K562 (cell line): ENCODE results near the gene ATG4C. TPM values are rescaled to one million over a fixed set of nuclear protein-coding genes. Genes with fewer than 3 reads are reported as not detected.

ENCODE experiments used
- ATAC-seq: fragments of 200-7000 bp; cut with Tn5 transposase; 3 replicates; pipeline ENCODE4 v1.9.1; 2020; ENCODE audit warnings: moderate library complexity
- BruUV-seq: library from RNA; stranded (reverse); fragments of 400-500 nt; replicated peaks from 2 replicates; lab custom pipeline; 2021; lab: Mats Ljungman, UMichigan
- CTCF ChIA-PET: fragments of 300-600 bp; formaldehyde crosslinking; extraction: SDS; loops from one replicate; lab custom pipeline; 2021; ENCODE audit warnings: low intra/inter-chr PET ratio; lab: Yijun Ruan, JAX
- POLR2A ChIA-PET: fragments of 300-600, 350-650 bp; sonication (Branson Sonifier 250); formaldehyde crosslinking; extraction: SDS; loops from one replicate; lab custom pipeline; 2021; ENCODE audit warnings: antibody characterized with exemption, inconsistent platforms; lab: Yijun Ruan, JAX
- DNase-seq, 4 experiments: peaks; one replicate each; pipeline versions ENCODE4 v3.0.0 to v3.0.0-alpha.2; 2011 to 2018; ENCODE audit warnings: low spot score in 3 of 4, mixed read lengths in 3 of 4; ENCODE audit errors: extremely low read depth in 1 of 4
- FAIRE-seq: peaks from 2 replicates; lab custom pipeline; 2011; peaks lifted over from hg19 to GRCh38; lab: Jason Lieb, UNC
- H2AFZ ChIP-seq: 2 replicates; pipeline ENCODE4 v1.6.0; 2011; ENCODE audit warnings: low read depth, low read length, control low read depth, inconsistent platforms
- H3K27ac ChIP-seq: fragments of 200-600 bp; 3 replicates; pipeline ENCODE4 v1.8.0; 2011; ENCODE audit warnings: low read depth, mild to moderate bottlenecking, control low read depth, inconsistent platforms, low read length, moderate library complexity, mixed read lengths; ENCODE audit errors: extremely low read depth
- H3K27me3 ChIP-seq, 2 experiments: fragments of 300-600 bp in 1 of 2; 2 replicates in 1 of 2; 3 replicates in 1 of 2; pipeline versions ENCODE4 v1.6.0 to v1.8.0; 2011; ENCODE audit warnings: inconsistent platforms in 2 of 2, low read length in 2 of 2, mild to moderate bottlenecking in 1 of 2, mixed read lengths in 1 of 2, moderate library complexity in 1 of 2; ENCODE audit not compliant: control insufficient read depth in 2 of 2, insufficient read depth in 2 of 2
- H3K36me3 ChIP-seq: fragments of 300-600 bp; 3 replicates; pipeline ENCODE4 v1.8.0; 2011; ENCODE audit warnings: mild to moderate bottlenecking, low read length, inconsistent platforms; ENCODE audit not compliant: control insufficient read depth, insufficient read depth
- H3K4me1 ChIP-seq, 2 experiments: fragments of 200-600 bp in 1 of 2; replicated peaks in 1 of 2; 2 replicates in 1 of 2; 3 replicates in 1 of 2; pipeline versions ENCODE4 v1.5.1 to v1.8.0; 2011; ENCODE audit warnings: inconsistent platforms in 2 of 2, low read length in 2 of 2, mild to moderate bottlenecking in 1 of 2, mixed read lengths in 1 of 2, moderate library complexity in 1 of 2; ENCODE audit not compliant: control insufficient read depth in 2 of 2, insufficient read depth in 2 of 2
- H3K4me2 ChIP-seq: 2 replicates; pipeline ENCODE4 v1.6.1; 2011; ENCODE audit warnings: low read length, control low read depth, inconsistent platforms, mixed read lengths; ENCODE audit not compliant: insufficient read depth
- H3K4me3 ChIP-seq: fragments of 200-600 bp; sonication (generic), shearing (Covaris generic); 2 replicates; pipeline ENCODE4 v1.5.1; 2016; ENCODE audit warnings: control low read depth, inconsistent platforms
- H3K79me2 ChIP-seq: fragments of 200-600 bp; 3 replicates; pipeline ENCODE4 v1.8.0; 2011; ENCODE audit warnings: low read length, inconsistent platforms; ENCODE audit not compliant: control insufficient read depth, insufficient read depth
- H3K9ac ChIP-seq, 2 experiments: 2 replicates each; pipeline versions ENCODE4 v1.6.0 to v1.6.1; 2011; ENCODE audit warnings: low read depth in 2 of 2, low read length in 2 of 2, control low read depth in 1 of 2, inconsistent platforms in 1 of 2, mild to moderate bottlenecking in 1 of 2, mixed read lengths in 1 of 2; ENCODE audit not compliant: insufficient read depth in 1 of 2
- H3K9me1 ChIP-seq: one replicate; pipeline ENCODE4 v1.6.0; 2011; ENCODE audit warnings: inconsistent platforms, mild to moderate bottlenecking, low read length, moderate library complexity; ENCODE audit not compliant: control insufficient read depth, insufficient read depth
- H3K9me3 ChIP-seq: replicated peaks from 2 replicates; pipeline ENCODE4 v1.5.1; 2011; ENCODE audit warnings: low read depth, low read length, inconsistent platforms; ENCODE audit not compliant: control insufficient read depth, insufficient read depth
- H4K20me1 ChIP-seq: replicated peaks from 2 replicates; pipeline ENCODE4 v1.6.1; 2011; ENCODE audit warnings: low read length, inconsistent platforms, mixed read lengths; ENCODE audit not compliant: control insufficient read depth, insufficient read depth
- BACH1 ChIP-seq: fragments of 200-800 bp; sonication (Bioruptor generic); IDR thresholded peaks from 2 replicates; pipeline ENCODE4 v1.6.1; 2016; ENCODE audit warnings: missing genetic modification characterization, missing compliant biosample characterization
- FOXA3 ChIP-seq, 2 experiments: fragments of 450-650 bp in 1 of 2; sonication (generic) in 1 of 2; formaldehyde crosslinking; IDR thresholded peaks in 1 of 2; conservative IDR thresholded peaks in 1 of 2; 2 replicates each; pipeline versions ENCODE4 v1.4.0 to v1.8.0; 2020 to 2022; ENCODE audit warnings: mild to moderate bottlenecking in 2 of 2, missing genetic modification reagents in 1 of 2
- GTF2A2 ChIP-seq: IDR thresholded peaks from 2 replicates; pipeline ENCODE4 v1.6.1; 2016; ENCODE audit warnings: mild to moderate bottlenecking, missing genetic modification characterization, missing compliant biosample characterization
- HIVEP1 ChIP-seq: fragments of 250-450 bp; sonication (Bioruptor Pico); IDR thresholded peaks from 2 replicates; pipeline ENCODE4 v1.4.0; 2020; ENCODE audit warnings: mild to moderate bottlenecking
- ILF3 ChIP-seq: fragments of 450-650 bp; IDR thresholded peaks from 2 replicates; pipeline ENCODE4 v1.6.1; 2018; ENCODE audit warnings: antibody characterized with exemption, mild to moderate bottlenecking, moderate library complexity, borderline replicate concordance
- KLF13 ChIP-seq: fragments of 450-650 bp; IDR thresholded peaks from 2 replicates; pipeline ENCODE4 v1.6.1; 2016; ENCODE audit warnings: missing genetic modification characterization, low read depth, mild to moderate bottlenecking, missing compliant biosample characterization, moderate library complexity, borderline replicate concordance
- PHB ChIP-seq: fragments of 250-450 bp; sonication (Bioruptor Pico); IDR thresholded peaks from 2 replicates; pipeline ENCODE4 v1.5.0; 2021
- RUNX1 ChIP-seq: sonication (generic); IDR thresholded peaks from 2 replicates; pipeline ENCODE4 v1.6.1; 2016; ENCODE audit warnings: antibody characterized with exemption, low read depth
- ZFP30 ChIP-seq: fragments of 250-450 bp; sonication (Bioruptor Pico); IDR thresholded peaks from 2 replicates; pipeline ENCODE4 v1.8.0; 2022; ENCODE audit warnings: moderate library complexity, mild to moderate bottlenecking, inconsistent platforms, borderline replicate concordance
- ZNF57 ChIP-seq: fragments of 450-650 bp; formaldehyde crosslinking; IDR thresholded peaks from 2 replicates; pipeline ENCODE4 v1.4.0; 2020; ENCODE audit warnings: mild to moderate bottlenecking, moderate library complexity
- in situ Hi-C: fragments of 300-500 bp; cut with MboI; formaldehyde crosslinking; loops from 4 replicates; pipeline ENCODE4 v1.15.0; 2018; ENCODE audit warnings: inconsistent platforms, mixed read lengths
- intact Hi-C: fragments of 100-400 bp; cut with micrococcal nuclease; formaldehyde crosslinking; loops from 2 replicates; pipeline ENCODE4 v1.14.2; 2022
- polyA plus RNA-seq, 8 experiments: library from polyadenylated mRNA; depleted of rRNA in 4 of 8; stranded (reverse) in 5 of 8; unstranded in 3 of 8; fragments of >200 nt; fragmentation: Nextera tagmentation in 2 of 8; fragmentation: Illumina TruSeq in 1 of 8; extraction: Ambion mirVana in 2 of 8; extraction: Trizol in 1 of 8; gene quantifications; 2 replicates each; pipeline versions ENCODE4 v1.2.1 to v1.2.3, GENCODE V29; 2011 to 2014; ENCODE audit warnings: inconsistent platforms in 1 of 8, missing spikeins in 1 of 8
- total RNA-seq, 7 experiments: library from RNA; depleted of rRNA in 6 of 7; stranded (reverse); fragments of >200 nt in 6 of 7; fragmentation: Illumina TruSeq in 2 of 7; extraction: Trizol in 2 of 7; gene quantifications; 2 replicates each; pipeline versions ENCODE4 v1.2.1 to v1.2.3, GENCODE V29; 2011 to 2021; ENCODE audit warnings: low replicate concordance in 1 of 7
- TF ChIP-seq, protein P1 (sequence below): sonication (generic); formaldehyde crosslinking; IDR thresholded peaks from 2 replicates; pipeline ENCODE4 v1.8.0; 2023; ENCODE audit warnings: mild to moderate bottlenecking, missing genetic modification reagents
- TF ChIP-seq, protein P2 (sequence below): fragments of 450-650 bp; formaldehyde crosslinking; IDR thresholded peaks from 2 replicates; pipeline ENCODE4 v1.4.0; 2020; ENCODE audit warnings: mild to moderate bottlenecking, moderate library complexity

ATG4C gene
- total and polyA plus RNA-seq, 9 of the 15 experiments (the other 6 are each of a cell fraction or from before 2014, with no cell fraction given), result 7.6 to 35.8 (median 16.1) TPM

DNA sequence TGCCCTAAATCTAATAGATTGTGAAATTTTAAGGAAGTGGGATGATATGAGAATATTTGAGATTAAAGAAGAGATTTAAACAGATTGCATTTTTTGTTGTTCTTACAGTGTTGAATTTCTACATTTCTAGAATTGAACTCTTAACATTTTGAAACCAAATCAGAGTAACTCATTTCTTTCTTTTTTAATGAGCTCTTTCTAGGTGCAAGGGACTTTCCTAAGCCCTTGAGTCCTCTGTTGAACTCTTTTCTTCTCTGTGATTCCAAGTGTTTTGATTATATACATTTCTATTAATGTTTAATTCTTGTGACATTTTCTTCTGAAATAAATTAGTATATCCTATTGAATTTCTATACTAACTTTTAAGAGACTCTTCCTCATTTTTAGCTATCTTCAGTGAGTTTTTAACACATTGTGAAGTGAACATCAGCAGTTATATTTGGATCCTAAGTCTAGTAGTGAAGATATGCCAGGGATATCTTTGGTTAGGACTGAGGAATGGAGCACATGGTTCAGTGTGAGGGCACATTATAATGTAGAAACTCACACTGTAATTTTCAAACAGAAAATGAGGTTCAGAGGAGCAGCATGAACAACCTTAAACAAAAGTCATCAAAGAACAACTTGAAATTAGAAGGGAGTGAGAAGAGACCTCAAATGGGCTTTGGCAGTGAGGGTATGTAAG is 53.1 kb downstream of the ATG4C start:
- Histone ChIP-seq H3K9me1 (no peaks in the 10 kb centered on the region), H4K20me1 (no peaks in the 10 kb centered on the region), H3K4me3 (no peak overlapping the region), H3K36me3 (peaks cover 10% of the 10 kb centered on the region; the same call in 1 of the 3 replicates), H3K4me2 (no peak overlapping the region), H3K9ac (no peak overlapping the region), H3K27ac (no peak overlapping the region), H3K79me2 (no peaks in the 10 kb centered on the region), H2AFZ (no peak overlapping the region), H3K9me3 (no peaks in the 10 kb centered on the region), H3K27me3 (no peaks in the 10 kb centered on the region), H3K4me1 (no peaks in the 10 kb centered on the region)
- BruUV-seq, result no TSS peak
- TF ChIP-seq ZFP30 (CRISPR knock-in tag) (no peak), HIVEP1 (CRISPR knock-in tag) (no peak), ILF3 (no peak), FOXA3 (CRISPR knock-in tag; conservative IDR thresholded peaks at IDR 0.05 in 1 of 2, IDR thresholded peaks at IDR 0.05 in 1 of 2) (no peak), RUNX1 (no peak), BACH1 (tag) (no peak), PHB (no peak), GTF2A2 (tag) (no peak), KLF13 (no peak), ZNF57 (CRISPR knock-in tag) (no peak)
- TF ChIP-seq, protein P1, sequence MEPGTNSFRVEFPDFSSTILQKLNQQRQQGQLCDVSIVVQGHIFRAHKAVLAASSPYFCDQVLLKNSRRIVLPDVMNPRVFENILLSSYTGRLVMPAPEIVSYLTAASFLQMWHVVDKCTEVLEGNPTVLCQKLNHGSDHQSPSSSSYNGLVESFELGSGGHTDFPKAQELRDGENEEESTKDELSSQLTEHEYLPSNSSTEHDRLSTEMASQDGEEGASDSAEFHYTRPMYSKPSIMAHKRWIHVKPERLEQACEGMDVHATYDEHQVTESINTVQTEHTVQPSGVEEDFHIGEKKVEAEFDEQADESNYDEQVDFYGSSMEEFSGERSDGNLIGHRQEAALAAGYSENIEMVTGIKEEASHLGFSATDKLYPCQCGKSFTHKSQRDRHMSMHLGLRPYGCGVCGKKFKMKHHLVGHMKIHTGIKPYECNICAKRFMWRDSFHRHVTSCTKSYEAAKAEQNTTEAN (CRISPR knock-in tag), result no peak
- TF ChIP-seq, protein P2, sequence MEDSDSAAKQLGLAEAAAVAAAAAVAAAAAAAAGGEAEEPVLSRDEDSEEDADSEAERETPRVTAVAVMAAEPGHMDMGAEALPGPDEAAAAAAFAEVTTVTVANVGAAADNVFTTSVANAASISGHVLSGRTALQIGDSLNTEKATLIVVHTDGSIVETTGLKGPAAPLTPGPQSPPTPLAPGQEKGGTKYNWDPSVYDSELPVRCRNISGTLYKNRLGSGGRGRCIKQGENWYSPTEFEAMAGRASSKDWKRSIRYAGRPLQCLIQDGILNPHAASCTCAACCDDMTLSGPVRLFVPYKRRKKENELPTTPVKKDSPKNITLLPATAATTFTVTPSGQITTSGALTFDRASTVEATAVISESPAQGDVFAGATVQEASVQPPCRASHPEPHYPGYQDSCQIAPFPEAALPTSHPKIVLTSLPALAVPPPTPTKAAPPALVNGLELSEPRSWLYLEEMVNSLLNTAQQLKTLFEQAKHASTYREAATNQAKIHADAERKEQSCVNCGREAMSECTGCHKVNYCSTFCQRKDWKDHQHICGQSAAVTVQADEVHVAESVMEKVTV (CRISPR knock-in tag), result no peak
- DNase-seq, result no peak
- ATAC-seq, result no peak
- in situ Hi-C loops, result no loop called here
- CTCF ChIA-PET, result no interaction called here
- POLR2A ChIA-PET, result interaction anchor here (0.7 kb wide), 1 partner anchor 474 kb away, joined by 3 read pairs; no protein-coding TSS in a partner anchor
- FAIRE-seq, result no peak
- intact Hi-C loops, result no loop called here
